Mesenchymal stem cell (in vitro differentiated cells and primary cell): ENCODE data around the gene CERS3.

Source experiments
- DNase-seq: peaks from one replicate; pipeline ENCODE4 v3.0.0-alpha.2; 2013
- H2AFZ ChIP-seq: one replicate; pipeline ENCODE4 v1.6.1; 2013; ENCODE audit warnings: low read depth, mild to moderate bottlenecking, control low read depth, inconsistent platforms, low read length, moderate library complexity
- H2AK5ac ChIP-seq: 2 replicates; pipeline ENCODE4 v1.6.1; 2013; ENCODE audit warnings: low read length, moderate library complexity, mild to moderate bottlenecking, inconsistent platforms; ENCODE audit not compliant: severe bottlenecking
- H2BK120ac ChIP-seq: one replicate; pipeline ENCODE4 v1.6.1; 2013; ENCODE audit warnings: low read depth, mild to moderate bottlenecking, inconsistent platforms, low read length, moderate library complexity
- H2BK12ac ChIP-seq, 2 experiments: one replicate each; pipeline ENCODE4 v1.6.1; 2013; ENCODE audit warnings: inconsistent platforms in 2 of 2, low read length in 2 of 2, mild to moderate bottlenecking in 2 of 2, moderate library complexity in 2 of 2, control low read depth in 1 of 2
- H2BK15ac ChIP-seq: one replicate; pipeline ENCODE4 v1.6.1; 2013; ENCODE audit warnings: mild to moderate bottlenecking, low read depth, inconsistent platforms; ENCODE audit not compliant: poor library complexity, severe bottlenecking
- H2BK5ac ChIP-seq: 2 replicates; pipeline ENCODE4 v1.6.1; 2013; ENCODE audit warnings: low read depth, mild to moderate bottlenecking, low read length, control low read depth, inconsistent platforms; ENCODE audit not compliant: poor library complexity, severe bottlenecking
- H3K14ac ChIP-seq, 2 experiments: one replicate each; pipeline ENCODE4 v1.6.1; 2013; ENCODE audit warnings: inconsistent platforms in 2 of 2, low read length in 2 of 2, control low read depth in 1 of 2, mild to moderate bottlenecking in 1 of 2, moderate library complexity in 1 of 2
- H3K18ac ChIP-seq, 2 experiments: one replicate each; pipeline ENCODE4 v1.6.1; 2013; ENCODE audit warnings: inconsistent platforms in 2 of 2, low read length in 2 of 2, control low read depth in 1 of 2, low read depth in 1 of 2, mild to moderate bottlenecking in 1 of 2
- H3K23ac ChIP-seq, 2 experiments: one replicate each; pipeline ENCODE4 v1.6.1; 2013; ENCODE audit warnings: inconsistent platforms in 2 of 2, low read length in 2 of 2, mild to moderate bottlenecking in 2 of 2, moderate library complexity in 2 of 2, control low read depth in 1 of 2
- H3K27ac ChIP-seq: 2 replicates; pipeline ENCODE4 v1.5.1; 2013; ENCODE audit warnings: mild to moderate bottlenecking, moderate library complexity, low read length, control low read depth, inconsistent platforms; ENCODE audit not compliant: poor library complexity, severe bottlenecking
- H3K27me3 ChIP-seq, 2 experiments: 2 replicates each; pipeline versions ENCODE4 v1.6.1 to v1.7.0; 2013; ENCODE audit warnings: low read length in 2 of 2, mild to moderate bottlenecking in 2 of 2, moderate library complexity in 2 of 2, control low read depth in 1 of 2, inconsistent platforms in 1 of 2; ENCODE audit not compliant: control insufficient read depth in 1 of 2, insufficient read depth in 1 of 2
- H3K36me3 ChIP-seq, 2 experiments: 2 replicates each; pipeline versions ENCODE4 v1.6.1 to v1.7.0; 2013; ENCODE audit warnings: low read length in 2 of 2, control low read depth in 1 of 2, inconsistent platforms in 1 of 2, low read depth in 1 of 2, mild to moderate bottlenecking in 1 of 2; ENCODE audit not compliant: insufficient read depth in 2 of 2, control insufficient read depth in 1 of 2
- H3K4ac ChIP-seq, 2 experiments: one replicate each; pipeline ENCODE4 v1.6.1; 2013; ENCODE audit warnings: inconsistent platforms in 2 of 2, low read length in 2 of 2, mild to moderate bottlenecking in 2 of 2, moderate library complexity in 2 of 2, control low read depth in 1 of 2, low read depth in 1 of 2
- H3K4me1 ChIP-seq: 2 replicates; pipeline ENCODE4 v1.6.1; 2013; ENCODE audit warnings: low read depth, low read length, control low read depth; ENCODE audit not compliant: control insufficient read depth, insufficient read depth
- H3K4me2 ChIP-seq: 2 replicates; pipeline ENCODE4 v1.6.1; 2013; ENCODE audit warnings: low read length, mild to moderate bottlenecking, inconsistent platforms; ENCODE audit not compliant: poor library complexity, severe bottlenecking
- H3K4me3 ChIP-seq, 2 experiments: 2 replicates each; pipeline versions ENCODE4 v1.5.1 to v1.7.0; 2013; ENCODE audit warnings: low read length in 2 of 2, mild to moderate bottlenecking in 2 of 2, control low read depth in 1 of 2, low read depth in 1 of 2; ENCODE audit not compliant: insufficient read depth in 1 of 2
- H3K79me1 ChIP-seq: replicated peaks from 2 replicates; pipeline ENCODE4 v1.6.1; 2013; ENCODE audit warnings: mild to moderate bottlenecking, control low read depth, low read length, inconsistent platforms; ENCODE audit not compliant: poor library complexity, severe bottlenecking
- H3K9ac ChIP-seq: 2 replicates; pipeline ENCODE4 v1.7.0; 2013; ENCODE audit warnings: mild to moderate bottlenecking, low read length, moderate library complexity
- H3K9me3 ChIP-seq: 2 replicates; pipeline ENCODE4 v1.7.0; 2013; ENCODE audit warnings: mild to moderate bottlenecking, low read length; ENCODE audit not compliant: control insufficient read depth
- H4K8ac ChIP-seq: one replicate; pipeline ENCODE4 v1.6.1; 2013; ENCODE audit warnings: inconsistent platforms, mild to moderate bottlenecking, low read length, moderate library complexity
- H4K91ac ChIP-seq: one replicate; pipeline ENCODE4 v1.6.1; 2013; ENCODE audit warnings: mild to moderate bottlenecking, low read length, inconsistent platforms
- WGBS: methylation state at CpG from one replicate; pipeline ENCODE4 v1.1.7; 2013; ENCODE audit warnings: mixed read lengths; 5-methylcytosine and 5-hydroxymethylcytosine counted together

The CERS3 gene

DNA sequence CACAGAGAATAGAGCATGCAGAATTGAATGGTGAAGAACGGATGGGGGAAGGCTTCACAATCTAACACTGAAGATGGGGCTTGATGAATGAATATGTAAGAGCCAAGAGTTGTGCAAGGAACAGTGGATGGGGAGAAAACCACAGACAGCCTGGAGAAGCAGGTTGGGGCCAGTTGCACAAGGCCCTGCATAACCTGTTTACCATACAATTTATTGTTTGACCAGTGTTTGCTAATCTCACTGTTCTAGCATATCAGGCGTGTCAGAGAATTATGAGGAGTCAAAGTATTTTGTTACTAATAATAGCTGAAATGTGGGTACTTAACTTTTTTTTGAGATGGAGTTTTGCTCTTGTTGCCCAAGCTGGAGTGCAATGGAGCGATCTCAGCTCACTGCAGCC, 36.8 kb upstream of the CERS3 start:
- Histone ChIP-seq H3K27me3 (no peaks in the 10 kb centered on the region), H3K36me3 (peaks cover 7 to 29% of the 10 kb centered on the region in 2 experiments), H4K8ac (no peak overlapping the region), H2BK5ac (no peak overlapping the region), H3K79me1 (peaks cover 4% of the 10 kb centered on the region), H3K18ac (no peak overlapping the region), H2BK15ac (no peak overlapping the region), H2AFZ (no peak overlapping the region), H2AK5ac (no peak overlapping the region), H3K4me1 (no peaks in the 10 kb centered on the region), H3K9me3 (no peaks in the 10 kb centered on the region), H3K9ac (no peak overlapping the region), H2BK12ac (no peak overlapping the region), H2BK120ac (no peak overlapping the region), H3K4me2 (no peak overlapping the region), H3K4ac (no peak overlapping the region), H3K4me3 (no peak overlapping the region), H3K23ac (no peak overlapping the region), H3K14ac (no peak overlapping the region), H3K27ac (no peak overlapping the region), H4K91ac (no peak overlapping the region)
- DNase-seq, result no peak
- WGBS, result 97% methylated on average over 3 of the region's 3 CpGs

GRCh38 chr15:100560323-100560722, 31.6 kb upstream of the CERS3 start:
- H3K36me3 ChIP-seq, result no peaks in the 10 kb centered on the region
- no peaks in the 10 kb centered on the region for H3K9me3 ChIP-seq
- H2BK15ac ChIP-seq, result no peak overlapping the region

GRCh38 chr15:100559330-100559729, 30.6 kb upstream of the CERS3 start:
- Histone ChIP-seq H3K9me3 (no peaks in the 10 kb centered on the region), H3K79me1 (no peaks in the 10 kb centered on the region), H4K91ac (no peak overlapping the region), H4K8ac (no peak overlapping the region), H2AK5ac (no peak overlapping the region), H3K23ac (no peak overlapping the region), H3K9ac (peak overlapping the region; percentile 43), H2BK120ac (no peak overlapping the region), H3K4me2 (no peak overlapping the region), H2BK12ac (no peak overlapping the region), H3K27ac (no peak overlapping the region), H2AFZ (no peak overlapping the region), H3K18ac (no peak overlapping the region), H3K36me3 (no peaks in the 10 kb centered on the region), H3K4me3 (no peak overlapping the region), H3K14ac (no peak overlapping the region), H2BK5ac (no peak overlapping the region), H2BK15ac (no peak overlapping the region), H3K27me3 (no peaks in the 10 kb centered on the region), H3K4me1 (no peaks in the 10 kb centered on the region), H3K4ac (no peak overlapping the region)
- 91% methylated on average over 1 of the region's 2 CpGs for WGBS
- peak; percentile 74 for DNase-seq

More at GRCh38 chr15:100560323-100560722, 31.6 kb upstream of the CERS3 start:
- no peak overlapping the region for H4K91ac ChIP-seq
- H3K4me3 ChIP-seq, result no peak overlapping the region
- H2BK5ac ChIP-seq, result no peak overlapping the region
- H2AFZ ChIP-seq, result no peak overlapping the region
- H3K4me2 ChIP-seq, result no peak overlapping the region
- H3K27me3 ChIP-seq, result no peaks in the 10 kb centered on the region
- H3K9ac ChIP-seq, result no peak overlapping the region
- no peak for DNase-seq
- no peak overlapping the region for H3K23ac ChIP-seq
- no peaks in the 10 kb centered on the region for H3K4me1 ChIP-seq
- H3K79me1 ChIP-seq, result no peaks in the 10 kb centered on the region
- H2BK120ac ChIP-seq, result no peak overlapping the region
- no peak overlapping the region for H3K14ac ChIP-seq
- H3K18ac ChIP-seq, result no peak overlapping the region
- no peak overlapping the region for H2AK5ac ChIP-seq
- H3K27ac ChIP-seq, result no peak overlapping the region
- H4K8ac ChIP-seq, result no peak overlapping the region
- H3K4ac ChIP-seq, result no peak overlapping the region
- H2BK12ac ChIP-seq, result no peak overlapping the region

GRCh38 chr15:100558771-100559254, 30.1 kb upstream of the CERS3 start:
- no peak for DNase-seq
- Histone ChIP-seq H4K91ac (no peak overlapping the region), H3K27me3 (no peaks in the 10 kb centered on the region)

More at GRCh38 chr15:100558771-100559254, 30.1 kb upstream of the CERS3 start:
- WGBS, result 97% methylated on average over 50 of the region's 50 CpGs
- H3K14ac ChIP-seq, result no peak overlapping the region
- no peaks in the 10 kb centered on the region for H3K36me3 ChIP-seq
- no peak overlapping the region for H3K9ac ChIP-seq
- H3K4ac ChIP-seq, result no peak overlapping the region
- H2BK5ac ChIP-seq, result no peak overlapping the region
- H3K4me1 ChIP-seq, result no peaks in the 10 kb centered on the region
- no peak overlapping the region for H4K8ac ChIP-seq
- H3K18ac ChIP-seq, result no peak overlapping the region
- H2AFZ ChIP-seq, result no peak overlapping the region
- no peak overlapping the region for H3K23ac ChIP-seq
- no peak overlapping the region for H2BK15ac ChIP-seq
- H3K79me1 ChIP-seq, result no peaks in the 10 kb centered on the region
- H2BK120ac ChIP-seq, result no peak overlapping the region
- no peak overlapping the region for H3K4me2 ChIP-seq
- H3K4me3 ChIP-seq, result no peak overlapping the region
- H2AK5ac ChIP-seq, result no peak overlapping the region
- no peaks in the 10 kb centered on the region for H3K9me3 ChIP-seq
- no peak overlapping the region for H2BK12ac ChIP-seq
- no peak overlapping the region for H3K27ac ChIP-seq
